Mesenchymal stem cell (in vitro differentiated cells and primary cell): ENCODE measurements around the gene CBY1.
A peak's percentile ranks its signal among the peaks of the same experiment; 100 is the strongest.

Experiments
- DNase-seq: peaks from one replicate; pipeline ENCODE4 v3.0.0-alpha.2; 2013
- H2AFZ ChIP-seq: one replicate; pipeline ENCODE4 v1.6.1; 2013; ENCODE audit warnings: low read depth, mild to moderate bottlenecking, control low read depth, inconsistent platforms, low read length, moderate library complexity
- H2AK5ac ChIP-seq: 2 replicates; pipeline ENCODE4 v1.6.1; 2013; ENCODE audit warnings: low read length, moderate library complexity, mild to moderate bottlenecking, inconsistent platforms; ENCODE audit not compliant: severe bottlenecking
- H2BK120ac ChIP-seq: one replicate; pipeline ENCODE4 v1.6.1; 2013; ENCODE audit warnings: low read depth, mild to moderate bottlenecking, inconsistent platforms, low read length, moderate library complexity
- H2BK12ac ChIP-seq, 2 experiments: one replicate each; pipeline ENCODE4 v1.6.1; 2013; ENCODE audit warnings: inconsistent platforms in 2 of 2, low read length in 2 of 2, mild to moderate bottlenecking in 2 of 2, moderate library complexity in 2 of 2, control low read depth in 1 of 2
- H2BK15ac ChIP-seq: one replicate; pipeline ENCODE4 v1.6.1; 2013; ENCODE audit warnings: mild to moderate bottlenecking, low read depth, inconsistent platforms; ENCODE audit not compliant: poor library complexity, severe bottlenecking
- H2BK5ac ChIP-seq: 2 replicates; pipeline ENCODE4 v1.6.1; 2013; ENCODE audit warnings: low read depth, mild to moderate bottlenecking, low read length, control low read depth, inconsistent platforms; ENCODE audit not compliant: poor library complexity, severe bottlenecking
- H3K14ac ChIP-seq, 2 experiments: one replicate each; pipeline ENCODE4 v1.6.1; 2013; ENCODE audit warnings: inconsistent platforms in 2 of 2, low read length in 2 of 2, control low read depth in 1 of 2, mild to moderate bottlenecking in 1 of 2, moderate library complexity in 1 of 2
- H3K18ac ChIP-seq, 2 experiments: one replicate each; pipeline ENCODE4 v1.6.1; 2013; ENCODE audit warnings: inconsistent platforms in 2 of 2, low read length in 2 of 2, control low read depth in 1 of 2, low read depth in 1 of 2, mild to moderate bottlenecking in 1 of 2
- H3K23ac ChIP-seq, 2 experiments: one replicate each; pipeline ENCODE4 v1.6.1; 2013; ENCODE audit warnings: inconsistent platforms in 2 of 2, low read length in 2 of 2, mild to moderate bottlenecking in 2 of 2, moderate library complexity in 2 of 2, control low read depth in 1 of 2
- H3K27ac ChIP-seq: 2 replicates; pipeline ENCODE4 v1.5.1; 2013; ENCODE audit warnings: mild to moderate bottlenecking, moderate library complexity, low read length, control low read depth, inconsistent platforms; ENCODE audit not compliant: poor library complexity, severe bottlenecking
- H3K27me3 ChIP-seq, 2 experiments: 2 replicates each; pipeline versions ENCODE4 v1.6.1 to v1.7.0; 2013; ENCODE audit warnings: low read length in 2 of 2, mild to moderate bottlenecking in 2 of 2, moderate library complexity in 2 of 2, control low read depth in 1 of 2, inconsistent platforms in 1 of 2; ENCODE audit not compliant: control insufficient read depth in 1 of 2, insufficient read depth in 1 of 2
- H3K36me3 ChIP-seq, 2 experiments: 2 replicates each; pipeline versions ENCODE4 v1.6.1 to v1.7.0; 2013; ENCODE audit warnings: low read length in 2 of 2, control low read depth in 1 of 2, inconsistent platforms in 1 of 2, low read depth in 1 of 2, mild to moderate bottlenecking in 1 of 2; ENCODE audit not compliant: insufficient read depth in 2 of 2, control insufficient read depth in 1 of 2
- H3K4ac ChIP-seq, 2 experiments: one replicate each; pipeline ENCODE4 v1.6.1; 2013; ENCODE audit warnings: inconsistent platforms in 2 of 2, low read length in 2 of 2, mild to moderate bottlenecking in 2 of 2, moderate library complexity in 2 of 2, control low read depth in 1 of 2, low read depth in 1 of 2
- H3K4me1 ChIP-seq: 2 replicates; pipeline ENCODE4 v1.6.1; 2013; ENCODE audit warnings: low read depth, low read length, control low read depth; ENCODE audit not compliant: control insufficient read depth, insufficient read depth
- H3K4me2 ChIP-seq: 2 replicates; pipeline ENCODE4 v1.6.1; 2013; ENCODE audit warnings: low read length, mild to moderate bottlenecking, inconsistent platforms; ENCODE audit not compliant: poor library complexity, severe bottlenecking
- H3K4me3 ChIP-seq, 2 experiments: 2 replicates each; pipeline versions ENCODE4 v1.5.1 to v1.7.0; 2013; ENCODE audit warnings: low read length in 2 of 2, mild to moderate bottlenecking in 2 of 2, control low read depth in 1 of 2, low read depth in 1 of 2; ENCODE audit not compliant: insufficient read depth in 1 of 2
- H3K79me1 ChIP-seq: replicated peaks from 2 replicates; pipeline ENCODE4 v1.6.1; 2013; ENCODE audit warnings: mild to moderate bottlenecking, control low read depth, low read length, inconsistent platforms; ENCODE audit not compliant: poor library complexity, severe bottlenecking
- H3K9ac ChIP-seq: 2 replicates; pipeline ENCODE4 v1.7.0; 2013; ENCODE audit warnings: mild to moderate bottlenecking, low read length, moderate library complexity
- H3K9me3 ChIP-seq: 2 replicates; pipeline ENCODE4 v1.7.0; 2013; ENCODE audit warnings: mild to moderate bottlenecking, low read length; ENCODE audit not compliant: control insufficient read depth
- H4K8ac ChIP-seq: one replicate; pipeline ENCODE4 v1.6.1; 2013; ENCODE audit warnings: inconsistent platforms, mild to moderate bottlenecking, low read length, moderate library complexity
- H4K91ac ChIP-seq: one replicate; pipeline ENCODE4 v1.6.1; 2013; ENCODE audit warnings: mild to moderate bottlenecking, low read length, inconsistent platforms
- WGBS: methylation state at CpG from one replicate; pipeline ENCODE4 v1.1.7; 2013; ENCODE audit warnings: mixed read lengths; 5-methylcytosine and 5-hydroxymethylcytosine counted together

Gene CBY1

DNA sequence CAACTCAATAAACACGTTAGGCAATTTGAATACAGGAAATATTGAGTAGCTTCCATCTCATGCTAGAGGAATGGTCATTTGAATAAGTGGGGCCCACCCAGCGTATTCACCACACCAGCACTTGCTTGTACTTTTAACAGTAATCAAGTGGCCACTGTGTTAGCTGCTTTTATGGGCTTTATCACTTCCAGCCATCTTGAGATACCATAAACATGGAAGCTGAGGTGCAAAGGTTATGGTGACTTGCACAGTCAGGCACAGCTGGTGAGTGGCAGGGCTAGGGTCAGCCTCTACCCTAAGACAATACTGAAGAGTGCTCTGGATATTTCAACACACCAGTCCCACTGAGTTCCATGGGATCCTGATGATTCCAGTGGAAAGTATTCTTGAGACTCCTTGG lies 37.6 kb downstream of the CBY1 start:
- Histone ChIP-seq H4K91ac (no peak overlapping the region), H3K14ac (no peak overlapping the region), H3K4me3 (no peak overlapping the region), H2BK12ac (no peak overlapping the region), H3K4me2 (no peak overlapping the region), H3K9me3 (no peaks in the 10 kb centered on the region), H3K4me1 (peaks cover 14% of the 10 kb centered on the region), H3K27ac (no peak overlapping the region), H2AK5ac (no peak overlapping the region), H2BK5ac (no peak overlapping the region), H3K9ac (no peak overlapping the region), H2BK120ac (no peak overlapping the region), H4K8ac (no peak overlapping the region), H3K36me3 (peaks cover 15 to 58% of the 10 kb centered on the region in 2 experiments), H2AFZ (no peak overlapping the region), H2BK15ac (no peak overlapping the region), H3K27me3 (no peaks in the 10 kb centered on the region), H3K79me1 (peaks cover 12% of the 10 kb centered on the region), H3K4ac (no peak overlapping the region), H3K18ac (no peak overlapping the region), H3K23ac (no peak overlapping the region)
- DNase-seq = peak; percentile 93
- WGBS = 37% methylated on average over 2 of the region's 2 CpGs

GRCh38 chr22:38694940-38695339 lies 38.5 kb downstream of the CBY1 start:
- WGBS = 68% methylated on average over 2 of the region's 3 CpGs
- Histone ChIP-seq H4K91ac (no peak overlapping the region), H3K9me3 (no peaks in the 10 kb centered on the region), H3K36me3 (peaks cover 11 to 53% of the 10 kb centered on the region in 2 experiments), H3K18ac (no peak overlapping the region), H2AK5ac (no peak overlapping the region), H2BK120ac (no peak overlapping the region), H3K27me3 (no peaks in the 10 kb centered on the region), H3K4me3 (no peak overlapping the region), H3K9ac (no peak overlapping the region), H3K4me2 (no peak overlapping the region), H3K4me1 (peaks cover 12% of the 10 kb centered on the region), H3K79me1 (peaks cover 8% of the 10 kb centered on the region), H2BK5ac (no peak overlapping the region), H4K8ac (no peak overlapping the region), H3K27ac (no peak overlapping the region), H2BK12ac (no peak overlapping the region), H3K4ac (no peak overlapping the region), H3K23ac (no peak overlapping the region), H3K14ac (no peak overlapping the region), H2BK15ac (no peak overlapping the region), H2AFZ (no peak overlapping the region)
- no peak for DNase-seq

GRCh38 chr22:38696606-38697424 lies 40.4 kb downstream of the CBY1 start:
- H3K79me1 ChIP-seq = peaks cover 7% of the 10 kb centered on the region
- H2AFZ ChIP-seq = no peak overlapping the region
- WGBS = 23% methylated on average over 3 of the region's 3 CpGs
- H4K8ac ChIP-seq = no peak overlapping the region
- no peak overlapping the region for H2BK12ac ChIP-seq
- no peak overlapping the region for H3K18ac ChIP-seq
- peak; percentile 73 for DNase-seq
- H3K4me2 ChIP-seq = peak overlapping the region; percentile 60
- H3K9ac ChIP-seq = peak overlapping the region; percentile 66
- no peak overlapping the region for H3K4ac ChIP-seq
- no peak overlapping the region for H2BK120ac ChIP-seq
- H4K91ac ChIP-seq = no peak overlapping the region
- peaks cover 0 to 37% of the 10 kb centered on the region in 2 experiments for H3K36me3 ChIP-seq
- peaks cover 18% of the 10 kb centered on the region for H3K4me1 ChIP-seq
- H3K27me3 ChIP-seq = no peaks in the 10 kb centered on the region
- H3K9me3 ChIP-seq = no peaks in the 10 kb centered on the region
- peak overlapping the region; percentile 79 for H3K27ac ChIP-seq
- H3K23ac ChIP-seq = no peak overlapping the region
- H3K14ac ChIP-seq = no peak overlapping the region
- H2AK5ac ChIP-seq = peak overlapping the region; percentile 47
- H2BK5ac ChIP-seq = no peak overlapping the region
- H2BK15ac ChIP-seq = no peak overlapping the region
- H3K4me3 ChIP-seq = peak overlapping the region in 1 of 2 experiments; percentile 30

- Histone ChIP-seq H3K79me1 (peaks cover 6% of the 10 kb centered on the region), H3K18ac (no peak overlapping the region), H3K9me3 (no peaks in the 10 kb centered on the region), H3K27me3 (no peaks in the 10 kb centered on the region), H2AFZ (no peak overlapping the region), H3K4me3 (peak overlapping the region in 1 of 2 experiments; percentile 89), H3K4ac (no peak overlapping the region), H2BK15ac (no peak overlapping the region), H3K4me1 (peaks cover 18% of the 10 kb centered on the region), H3K14ac (no peak overlapping the region), H3K36me3 (peaks cover 0 to 32% of the 10 kb centered on the region in 2 experiments), H3K9ac (peak overlapping the region; percentile 66), H3K23ac (no peak overlapping the region), H3K27ac (peak overlapping the region; percentile 79), H2AK5ac (peak overlapping the region; percentile 61), H2BK12ac (no peak overlapping the region), H4K91ac (no peak overlapping the region), H2BK120ac (no peak overlapping the region), H3K4me2 (peak overlapping the region; percentile 76), H2BK5ac (no peak overlapping the region), H4K8ac (no peak overlapping the region)
- DNase-seq = peak; percentile 53
- WGBS = 74% methylated on average over 7 of the region's 8 CpGs
Measured at GRCh38 chr22:38697425-38698089, 41.1 kb downstream of the CBY1 start.
